Measurements from ENCODE around the gene NOL7.

- TF ChIP-seq CTCF (IDR thresholded peaks at IDR 0.05 in 8 of 11, conservative IDR thresholded peaks at IDR 0.05 in 3 of 11): no peak
- no peak for TF ChIP-seq POLR2A (IDR thresholded peaks at IDR 0.05)
- no peak for TF ChIP-seq POLR2AphosphoS5 (IDR thresholded peaks at IDR 0.05)
Observed at GRCh38 chr6:13655700-13656099, 40.6 kb downstream of the NOL7 start.

All from spleen (tissue), 7 donors.